ENCODE results near the gene SOX13. TPM values are rescaled to one million over a fixed set of nuclear protein-coding genes. Genes with fewer than 3 reads are reported as not detected.

The SOX13 gene
- total RNA-seq, 1 experiment from 2014 or later: 21.8 TPM

DNA sequence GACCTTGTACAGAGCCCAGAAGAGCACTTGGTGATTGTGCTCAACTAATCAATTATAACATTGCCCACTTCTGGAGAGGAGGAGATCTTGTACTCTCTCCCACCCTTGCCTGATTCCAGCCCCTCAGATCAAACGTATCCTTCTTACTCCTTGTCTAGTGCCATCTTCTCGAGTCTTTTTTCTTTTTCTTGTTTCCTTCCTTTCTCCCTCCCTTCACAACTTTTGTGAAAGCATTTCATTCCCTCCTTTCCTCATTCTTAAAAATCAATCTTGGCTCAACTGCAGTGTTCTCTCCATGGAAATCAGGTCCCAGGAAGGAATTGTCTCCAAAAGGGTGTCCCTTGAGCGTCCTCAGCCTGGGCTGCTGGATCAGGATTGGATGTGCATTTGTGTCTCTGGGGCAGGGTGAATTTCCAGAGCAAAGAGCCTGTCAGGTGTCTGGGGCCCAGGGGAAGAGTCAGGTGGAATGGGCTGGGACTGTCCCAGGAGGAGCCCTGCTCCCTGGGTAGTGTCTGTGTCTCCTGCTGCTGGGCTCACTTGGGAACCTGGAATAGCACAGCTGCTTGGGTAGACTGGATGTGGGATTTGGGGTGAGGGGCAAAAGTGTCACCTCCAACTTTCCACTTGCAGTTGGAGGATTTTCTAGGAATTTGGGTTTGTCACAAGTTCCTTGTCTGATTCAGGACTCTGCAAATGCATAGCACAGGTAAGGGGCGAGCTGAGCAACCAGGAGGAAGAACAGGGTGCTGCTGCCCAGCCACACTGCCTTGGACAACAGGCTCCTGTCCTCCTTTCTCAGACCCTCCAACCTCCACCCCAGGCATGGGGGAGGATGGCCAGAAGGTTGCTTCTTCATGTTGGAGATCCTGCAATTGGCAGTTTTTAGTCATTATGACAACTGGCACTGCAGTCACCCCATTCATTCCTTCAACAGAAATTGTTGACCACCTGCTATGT, 3.3 kb downstream of the SOX13 start:
- Mint-ChIP-seq H3K27ac (ENCODE audit: unreplicated experiment) (no peak overlapping the region), H3K4me1 (ENCODE audit: low read depth, unreplicated experiment) (peaks cover 32% of the 10 kb centered on the region), H3K9me3 (ENCODE audit: low read depth, unreplicated experiment) (no peaks in the 10 kb centered on the region), H3K36me3 (ENCODE audit: insufficient read depth, unreplicated experiment) (peaks cover 26% of the 10 kb centered on the region), H3K4me3 (ENCODE audit: low read depth, unreplicated experiment) (peak overlapping the region; percentile 1), H3K27me3 (ENCODE audit: unreplicated experiment) (no peaks in the 10 kb centered on the region)
- CTCF ChIA-PET: interaction anchor here (0.7 to 1.0 kb wide), 3 partner anchors 78 to 433 kb away, joined by 3 read pairs; no protein-coding TSS in a partner anchor
- no peak for DNase-seq
- TF ChIP-seq, protein P1, sequence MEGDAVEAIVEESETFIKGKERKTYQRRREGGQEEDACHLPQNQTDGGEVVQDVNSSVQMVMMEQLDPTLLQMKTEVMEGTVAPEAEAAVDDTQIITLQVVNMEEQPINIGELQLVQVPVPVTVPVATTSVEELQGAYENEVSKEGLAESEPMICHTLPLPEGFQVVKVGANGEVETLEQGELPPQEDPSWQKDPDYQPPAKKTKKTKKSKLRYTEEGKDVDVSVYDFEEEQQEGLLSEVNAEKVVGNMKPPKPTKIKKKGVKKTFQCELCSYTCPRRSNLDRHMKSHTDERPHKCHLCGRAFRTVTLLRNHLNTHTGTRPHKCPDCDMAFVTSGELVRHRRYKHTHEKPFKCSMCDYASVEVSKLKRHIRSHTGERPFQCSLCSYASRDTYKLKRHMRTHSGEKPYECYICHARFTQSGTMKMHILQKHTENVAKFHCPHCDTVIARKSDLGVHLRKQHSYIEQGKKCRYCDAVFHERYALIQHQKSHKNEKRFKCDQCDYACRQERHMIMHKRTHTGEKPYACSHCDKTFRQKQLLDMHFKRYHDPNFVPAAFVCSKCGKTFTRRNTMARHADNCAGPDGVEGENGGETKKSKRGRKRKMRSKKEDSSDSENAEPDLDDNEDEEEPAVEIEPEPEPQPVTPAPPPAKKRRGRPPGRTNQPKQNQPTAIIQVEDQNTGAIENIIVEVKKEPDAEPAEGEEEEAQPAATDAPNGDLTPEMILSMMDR (IDR thresholded peaks at IDR 0.05; ENCODE audit: unreplicated experiment): no peak
- intact Hi-C loops (cut with micrococcal nuclease; ENCODE audit: unreplicated experiment): no loop called here
- BruUV-seq (replicated peaks): TSS peak; percentile 34

DNA sequence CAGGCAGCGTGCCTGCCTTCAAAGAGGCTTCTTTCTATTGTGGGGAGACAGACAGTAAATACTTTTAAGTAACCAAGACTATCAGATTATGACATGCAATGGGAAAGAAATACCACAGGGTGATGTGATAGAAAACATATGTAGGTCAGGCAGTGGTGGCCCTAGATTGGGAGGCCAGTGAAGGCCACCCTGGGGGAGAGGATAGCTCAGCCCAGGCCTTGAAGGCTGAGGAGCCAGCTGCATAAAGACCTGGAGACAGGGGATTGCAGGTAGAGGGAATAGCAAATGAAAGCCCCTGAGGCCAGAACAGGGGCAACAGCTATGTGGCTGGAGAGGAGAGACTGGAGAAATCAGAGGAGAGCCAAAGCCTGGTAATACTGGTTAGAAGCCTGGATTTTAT, 4.0 kb downstream of the SOX13 start:
- Mint-ChIP-seq H3K4me3 (ENCODE audit: low read depth, unreplicated experiment) (no peak overlapping the region), H3K4me1 (ENCODE audit: low read depth, unreplicated experiment) (peaks cover 34% of the 10 kb centered on the region), H3K9me3 (ENCODE audit: low read depth, unreplicated experiment) (no peaks in the 10 kb centered on the region), H3K27ac (ENCODE audit: unreplicated experiment) (no peak overlapping the region), H3K36me3 (ENCODE audit: insufficient read depth, unreplicated experiment) (peaks cover 26% of the 10 kb centered on the region), H3K27me3 (ENCODE audit: unreplicated experiment) (no peaks in the 10 kb centered on the region)
- CTCF ChIA-PET: no interaction called here
- no TSS peak for BruUV-seq (replicated peaks)
- intact Hi-C loops (cut with micrococcal nuclease; ENCODE audit: unreplicated experiment): no loop called here
- DNase-seq: no peak
- TF ChIP-seq, protein P1 (IDR thresholded peaks at IDR 0.05; ENCODE audit: unreplicated experiment): no peak

DNA sequence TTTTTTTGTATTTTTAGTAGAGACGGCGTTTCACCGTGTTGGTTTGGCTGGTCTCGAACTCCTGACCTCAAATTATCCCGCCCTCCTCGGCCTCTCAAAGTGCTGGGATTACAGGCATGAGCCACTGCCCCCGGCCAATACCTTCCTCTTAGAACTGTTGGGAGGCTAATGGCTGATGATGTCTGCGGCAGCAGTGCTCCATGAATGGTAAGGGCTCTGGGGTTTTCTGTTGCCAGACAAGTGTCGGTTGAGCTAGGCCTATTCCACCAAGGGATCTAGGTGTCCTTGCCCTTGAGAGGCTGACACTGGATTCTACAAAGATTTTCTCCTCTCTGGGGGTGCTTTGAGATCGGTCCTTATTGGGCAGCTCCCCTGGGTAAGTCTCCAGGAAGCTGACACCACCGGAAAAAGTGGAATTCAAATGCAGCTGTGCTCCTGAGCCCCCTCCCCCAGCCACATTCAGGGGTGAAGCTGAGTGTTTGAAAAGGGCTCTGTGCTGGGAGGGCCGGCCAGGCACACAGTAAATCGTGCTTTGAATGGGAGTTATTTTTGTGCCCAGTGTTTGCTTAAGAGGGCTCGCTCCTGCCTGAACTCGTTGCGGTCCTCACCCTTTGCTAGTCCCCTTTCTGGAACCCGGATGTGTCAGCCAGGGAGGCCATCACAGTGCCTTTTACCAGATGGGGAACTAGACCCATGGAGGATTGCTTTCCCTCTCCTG, 5.2 kb downstream of the SOX13 start:
- Mint-ChIP-seq H3K36me3 (ENCODE audit: insufficient read depth, unreplicated experiment) (peaks cover 22% of the 10 kb centered on the region), H3K4me3 (ENCODE audit: low read depth, unreplicated experiment) (no peak overlapping the region), H3K27ac (ENCODE audit: unreplicated experiment) (no peak overlapping the region), H3K4me1 (ENCODE audit: low read depth, unreplicated experiment) (peaks cover 45% of the 10 kb centered on the region), H3K9me3 (ENCODE audit: low read depth, unreplicated experiment) (no peaks in the 10 kb centered on the region), H3K27me3 (ENCODE audit: unreplicated experiment) (no peaks in the 10 kb centered on the region)
- DNase-seq: peak; percentile 28
- intact Hi-C loops (cut with micrococcal nuclease; ENCODE audit: unreplicated experiment): no loop called here
- CTCF ChIA-PET: interaction anchor here (1.0 to 1.9 kb wide), 3 partner anchors 51 to 207 kb away, joined by 3 to 8 read pairs (median 4); no protein-coding TSS in a partner anchor
- TF ChIP-seq, protein P1 (IDR thresholded peaks at IDR 0.05; ENCODE audit: unreplicated experiment): no peak
- no TSS peak for BruUV-seq (replicated peaks)

DNA sequence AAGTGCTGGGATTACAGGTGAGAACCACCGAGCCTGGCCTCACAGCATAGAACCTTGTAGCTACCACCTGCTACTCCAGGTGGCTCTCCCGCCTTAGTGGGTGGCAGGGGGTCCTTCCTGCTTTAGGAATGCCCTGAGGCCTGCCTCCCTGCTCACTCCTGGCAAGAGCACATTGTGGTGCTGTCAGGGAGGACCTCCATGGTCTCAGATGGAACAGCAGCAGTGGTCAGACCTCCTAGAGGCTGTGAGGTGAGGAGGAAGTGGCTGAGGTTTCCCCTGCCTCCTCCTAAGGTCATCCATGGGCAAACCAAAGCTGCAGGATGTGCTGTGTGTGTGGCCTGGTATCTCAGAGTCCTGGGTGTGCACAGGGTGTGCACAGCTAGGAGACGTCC, 6.7 kb downstream of the SOX13 start:
- intact Hi-C loops (cut with micrococcal nuclease; ENCODE audit: unreplicated experiment): no loop called here
- DNase-seq: no peak
- TF ChIP-seq, protein P1 (IDR thresholded peaks at IDR 0.05; ENCODE audit: unreplicated experiment): no peak
- peaks cover 9% of the 10 kb centered on the region for H3K36me3 Mint-ChIP-seq (ENCODE audit: insufficient read depth, unreplicated experiment)
- no peaks in the 10 kb centered on the region for H3K27me3 Mint-ChIP-seq (ENCODE audit: unreplicated experiment)
- no peak overlapping the region for H3K27ac Mint-ChIP-seq (ENCODE audit: unreplicated experiment)
- no peaks in the 10 kb centered on the region for H3K9me3 Mint-ChIP-seq (ENCODE audit: low read depth, unreplicated experiment)
- CTCF ChIA-PET: interaction anchor here (0.5 to 1.9 kb wide), 6 partner anchors 11 to 214 kb away, joined by 3 to 8 read pairs (median 4); no protein-coding TSS in a partner anchor
- H3K4me1 Mint-ChIP-seq (ENCODE audit: low read depth, unreplicated experiment): peaks cover 60% of the 10 kb centered on the region
- no TSS peak for BruUV-seq (replicated peaks)
- peak overlapping the region; percentile 21 for H3K4me3 Mint-ChIP-seq (ENCODE audit: low read depth, unreplicated experiment)

All from Calu3 (cell line).